IMR-90 (cell line): ENCODE measurements around the gene EEF1G. TPM values are rescaled to one million over a fixed set of nuclear protein-coding genes. Genes with fewer than 3 reads are reported as not detected.

Experiments
- ATAC-seq: fragments of 200-7000 bp; cut with Tn5 transposase; 2 replicates; pipeline ENCODE4 v1.9.1; 2020; ENCODE audit warnings: low read depth, mild to moderate bottlenecking, moderate library complexity
- BruUV-seq: library from RNA; stranded (reverse); fragments of 400-500 nt; replicated peaks from 2 replicates; lab custom pipeline; 2021; lab: Mats Ljungman, UMichigan
- CTCF ChIA-PET: fragments of 300-600 bp; formaldehyde crosslinking; extraction: SDS; loops from one replicate; lab custom pipeline; 2021; ENCODE audit warnings: antibody characterized with exemption; lab: Yijun Ruan, JAX
- POLR2A ChIA-PET: fragments of 300-600 bp; sonication (Branson Sonifier 250); formaldehyde crosslinking; loops from one replicate; lab custom pipeline; 2022; ENCODE audit warnings: antibody characterized with exemption; ENCODE audit not compliant: unreplicated experiment; lab: Charles Lee
- DNase-seq: peaks from one replicate; pipeline ENCODE4 v3.0.0; 2013
- H2AFZ ChIP-seq: replicated peaks from 2 replicates; pipeline ENCODE3; 2013; ENCODE audit warnings: low read length, mild to moderate bottlenecking; ENCODE audit not compliant: poor library complexity
- H2AK5ac ChIP-seq: 2 replicates; pipeline ENCODE4 v1.6.1; 2013; ENCODE audit warnings: low read depth, low read length, inconsistent platforms
- H2AK9ac ChIP-seq: replicated peaks from 2 replicates; pipeline ENCODE3; 2013; ENCODE audit warnings: mild to moderate bottlenecking, low read depth, low read length, moderate library complexity; ENCODE audit not compliant: poor library complexity
- H2BK120ac ChIP-seq: 2 replicates; pipeline ENCODE4 v1.6.1; 2013; ENCODE audit warnings: low read depth, low read length, inconsistent platforms
- H2BK15ac ChIP-seq: 3 replicates; pipeline ENCODE4 v1.6.1; 2013; ENCODE audit warnings: low read depth, low read length, inconsistent platforms
- H2BK20ac ChIP-seq: 2 replicates; pipeline ENCODE4 v1.6.1; 2013; ENCODE audit warnings: low read depth, mild to moderate bottlenecking, inconsistent platforms, low read length, moderate library complexity
- H2BK5ac ChIP-seq: 2 replicates; pipeline ENCODE4 v1.6.1; 2013; ENCODE audit warnings: mild to moderate bottlenecking, low read depth, low read length, inconsistent platforms; ENCODE audit not compliant: poor library complexity, severe bottlenecking
- H3K14ac ChIP-seq: replicated peaks from 2 replicates; pipeline ENCODE4 v1.6.1; 2013; ENCODE audit warnings: low read depth, low read length, inconsistent platforms
- H3K18ac ChIP-seq: 2 replicates; pipeline ENCODE4 v1.6.1; 2013; ENCODE audit warnings: low read depth, low read length, control low read depth
- H3K23ac ChIP-seq: 2 replicates; pipeline ENCODE4 v1.6.1; 2013; ENCODE audit warnings: low read depth, low read length, inconsistent platforms
- H3K27ac ChIP-seq: 2 replicates; pipeline ENCODE4 v1.5.1; 2013; ENCODE audit warnings: mild to moderate bottlenecking, control low read depth, low read length; ENCODE audit not compliant: insufficient read depth
- H3K27me3 ChIP-seq: 2 replicates; pipeline ENCODE4 v1.6.1; 2013; ENCODE audit warnings: low read length; ENCODE audit not compliant: control insufficient read depth, insufficient read depth
- H3K36me3 ChIP-seq: 2 replicates; pipeline ENCODE4 v1.6.1; 2013; ENCODE audit warnings: low read length, mixed read lengths; ENCODE audit not compliant: control insufficient read depth, insufficient read depth
- H3K4ac ChIP-seq: 2 replicates; pipeline ENCODE4 v1.6.1; 2013; ENCODE audit warnings: low read depth, low read length, inconsistent platforms
- H3K4me1 ChIP-seq: 2 replicates; pipeline ENCODE4 v1.6.1; 2013; ENCODE audit warnings: low read length, mixed read lengths; ENCODE audit not compliant: control insufficient read depth, insufficient read depth
- H3K4me2 ChIP-seq: 2 replicates; pipeline ENCODE4 v1.6.1; 2013; ENCODE audit warnings: low read depth, mild to moderate bottlenecking, control low read depth, low read length, moderate library complexity
- H3K4me3 ChIP-seq: 2 replicates; pipeline ENCODE4 v1.5.1; 2013; ENCODE audit warnings: low read depth, mild to moderate bottlenecking, control low read depth, low read length, moderate library complexity; ENCODE audit not compliant: insufficient read depth
- H3K56ac ChIP-seq: 2 replicates; pipeline ENCODE4 v1.6.1; 2013; ENCODE audit warnings: low read length, inconsistent platforms; ENCODE audit not compliant: insufficient read depth; ENCODE audit errors: extremely low read depth
- H3K79me1 ChIP-seq, 2 experiments: 2 replicates each; pipeline ENCODE4 v1.6.1; 2013; ENCODE audit warnings: low read length in 2 of 2, inconsistent platforms in 1 of 2, low read depth in 1 of 2
- H3K9ac ChIP-seq: 2 replicates; pipeline ENCODE4 v1.6.1; 2013; ENCODE audit warnings: low read depth, low read length, control low read depth
- H3K9me1 ChIP-seq: 2 replicates; pipeline ENCODE4 v1.6.1; 2013; ENCODE audit warnings: low read length, inconsistent platforms; ENCODE audit not compliant: insufficient read depth
- H3K9me3 ChIP-seq: 2 replicates; pipeline ENCODE4 v1.6.1; 2013; ENCODE audit warnings: low read length; ENCODE audit not compliant: control insufficient read depth, insufficient read depth
- H4K20me1 ChIP-seq: 2 replicates; pipeline ENCODE4 v1.6.1; 2013; ENCODE audit warnings: low read length, inconsistent platforms; ENCODE audit not compliant: insufficient read depth
- H4K5ac ChIP-seq: 2 replicates; pipeline ENCODE4 v1.6.1; 2013; ENCODE audit warnings: mild to moderate bottlenecking, low read depth, low read length, control low read depth
- H4K8ac ChIP-seq, 2 experiments: 2 replicates each; pipeline ENCODE4 v1.6.1; 2013; ENCODE audit warnings: low read depth in 2 of 2, low read length in 2 of 2, control low read depth in 1 of 2, inconsistent platforms in 1 of 2
- H4K91ac ChIP-seq: 2 replicates; pipeline ENCODE4 v1.6.1; 2013; ENCODE audit warnings: low read depth, low read length, inconsistent platforms; ENCODE audit not compliant: insufficient read depth
- BHLHE40 ChIP-seq: fragments of 150-350 bp; IDR thresholded peaks from 2 replicates; pipeline ENCODE4 v1.6.1; 2016; ENCODE audit warnings: mild to moderate bottlenecking, low read depth, low read length
- CEBPB ChIP-seq: IDR thresholded peaks from 2 replicates; pipeline ENCODE4 v1.6.1; 2012; ENCODE audit warnings: low read depth, low read length, improper control_type of control experiment
- CHD1 ChIP-seq: IDR thresholded peaks from 2 replicates; pipeline ENCODE4 v1.6.1; 2012; ENCODE audit warnings: low read depth, low read length, improper control_type of control experiment
- CTCF ChIP-seq: conservative IDR thresholded peaks from 2 replicates; pipeline ENCODE4 v1.5.1; 2012; ENCODE audit warnings: mild to moderate bottlenecking, low read depth, low read length, improper control_type of control experiment
- ELK1 ChIP-seq: fragments of 150-350 bp; IDR thresholded peaks from 2 replicates; pipeline ENCODE4 v1.6.1; 2016; ENCODE audit warnings: low read depth, mild to moderate bottlenecking, low read length, moderate library complexity, borderline replicate concordance
- FOS ChIP-seq: fragments of 150-350 bp; IDR thresholded peaks from 2 replicates; pipeline ENCODE4 v1.6.1; 2016; ENCODE audit warnings: low read depth, low read length
- MAFK ChIP-seq: IDR thresholded peaks from 2 replicates; pipeline ENCODE4 v1.6.1; 2012; ENCODE audit warnings: low read depth, low read length, improper control_type of control experiment
- MAZ ChIP-seq: IDR thresholded peaks from 2 replicates; pipeline ENCODE4 v1.6.1; 2012; ENCODE audit warnings: low read depth, mild to moderate bottlenecking, low read length, improper control_type of control experiment, moderate library complexity, borderline replicate concordance
- MXI1 ChIP-seq: IDR thresholded peaks from 2 replicates; pipeline ENCODE4 v1.6.1; 2012; ENCODE audit warnings: low read depth, mild to moderate bottlenecking, low read length, moderate library complexity, borderline replicate concordance
- NFE2L2 ChIP-seq: fragments of 150-350 bp; IDR thresholded peaks from 2 replicates; pipeline ENCODE4 v1.6.1; 2016; ENCODE audit warnings: low read depth, mild to moderate bottlenecking, low read length
- POLR2A ChIP-seq: IDR thresholded peaks from 2 replicates; pipeline ENCODE4 v1.6.1; 2012; ENCODE audit warnings: mild to moderate bottlenecking, low read depth, low read length
- RAD21 ChIP-seq: IDR thresholded peaks from 2 replicates; pipeline ENCODE4 v1.6.1; 2012; ENCODE audit warnings: low read length, improper control_type of control experiment
- RCOR1 ChIP-seq: IDR thresholded peaks from 2 replicates; pipeline ENCODE4 v1.6.1; 2012; ENCODE audit warnings: mild to moderate bottlenecking, low read length, improper control_type of control experiment; ENCODE audit not compliant: insufficient replicate concordance
- RFX5 ChIP-seq: IDR thresholded peaks from 2 replicates; pipeline ENCODE4 v1.8.0; 2012; ENCODE audit warnings: low read depth, mild to moderate bottlenecking, low read length, moderate library complexity
- SMC3 ChIP-seq: fragments of 150-350 bp; IDR thresholded peaks from 2 replicates; pipeline ENCODE4 v1.6.1; 2016; ENCODE audit warnings: low read depth, mild to moderate bottlenecking, antibody characterized with exemption, low read length, moderate library complexity
- USF2 ChIP-seq: fragments of 150-350 bp; IDR thresholded peaks from 2 replicates; pipeline ENCODE4 v1.6.1; 2017; ENCODE audit warnings: mild to moderate bottlenecking, antibody characterized with exemption, low read length, low read depth
- WGBS, 2 experiments: methylation state at CpG; one replicate each; pipeline versions ENCODE4 v1.1.5 to v1.1.7; 2013; ENCODE audit warnings: missing lambda C conversion rate in 2 of 2; ENCODE audit not compliant: insufficient read length in 1 of 2; ENCODE audit errors: extremely low coverage in 2 of 2; 5-methylcytosine and 5-hydroxymethylcytosine counted together
- dilution Hi-C: fragments of 300-500 bp; cut with HindIII; formaldehyde crosslinking; loops from one replicate; pipeline ENCODE4 v1.14.3; 2018; ENCODE audit warnings: low sequenced_read_pairs; ENCODE audit not compliant: unreplicated experiment
- in situ Hi-C: fragments of 300-500 bp; cut with MboI; formaldehyde crosslinking; loops from 3 replicates; pipeline ENCODE4 v1.14.3; 2019; ENCODE audit warnings: low sequenced_read_pairs, inconsistent platforms, mixed read lengths
- intact Hi-C: fragments of 100-400 bp; cut with micrococcal nuclease; formaldehyde crosslinking; loops from 2 replicates; pipeline ENCODE4 v1.10.0; 2022
- polyA plus RNA-seq, 3 experiments: library from polyadenylated mRNA; depleted of rRNA; stranded (reverse); fragments of >200 nt; gene quantifications; 2 replicates each; pipeline ENCODE4 v1.2.3, GENCODE V29; 2012; ENCODE audit warnings: low replicate concordance in 1 of 3
- total RNA-seq: library from RNA; depleted of rRNA; stranded (reverse); fragments of >200 nt; gene quantifications from 2 replicates; pipeline ENCODE4 v1.2.3, GENCODE V29; 2012

EEF1G gene
- total and polyA plus RNA-seq, 2 of the 4 experiments (the other 2 are of a cell fraction): 1,684 to 1,857 TPM

- H3K18ac ChIP-seq: no peak overlapping the region
- no peak overlapping the region for H2AK5ac ChIP-seq
- H3K4me3 ChIP-seq: no peak overlapping the region
- no TSS peak for BruUV-seq
- no peak overlapping the region for H3K14ac ChIP-seq
- no peaks in the 10 kb centered on the region for H3K9me3 ChIP-seq
- H3K9ac ChIP-seq: no peak overlapping the region
- H3K23ac ChIP-seq: no peak overlapping the region
- no peak overlapping the region for H2BK120ac ChIP-seq
- ChIA-PET POLR2A (no interaction called here), CTCF (interaction anchor here (0.6 to 1.2 kb wide), 2 partner anchors 26 to 92 kb away, joined by 3 read pairs; no protein-coding TSS in a partner anchor)
- no peak overlapping the region for H4K8ac ChIP-seq
- H3K56ac ChIP-seq: no peak overlapping the region
- H4K91ac ChIP-seq: no peak overlapping the region
- no peak overlapping the region for H2BK20ac ChIP-seq
- no peak overlapping the region for H3K4me2 ChIP-seq
- in situ Hi-C loops: no loop called here
- TF ChIP-seq MAFK (no peak), SMC3 (no peak), ELK1 (no peak), RCOR1 (no peak), POLR2A (no peak), USF2 (no peak), NFE2L2 (no peak), RAD21 (no peak), MAZ (no peak), CEBPB (no peak), CTCF (no peak), MXI1 (no peak), FOS (no peak), RFX5 (no peak), CHD1 (no peak), BHLHE40 (no peak)
- no peak overlapping the region for H2AK9ac ChIP-seq
- no peaks in the 10 kb centered on the region for H3K27me3 ChIP-seq
- no peak overlapping the region for H4K5ac ChIP-seq
- ATAC-seq: no peak
- intact Hi-C loops: no loop called here
- dilution Hi-C loops: no loop called here
- H4K20me1 ChIP-seq: peaks cover 92% of the 10 kb centered on the region
- peaks cover 31% of the 10 kb centered on the region for H3K9me1 ChIP-seq
- H3K79me1 ChIP-seq: peaks cover 50 to 91% of the 10 kb centered on the region in 2 experiments
- WGBS, 2 experiments: 95% methylated on average over 4 of the region's 14 CpGs; no CpG with 5 or more reads in 1 of the 2 experiments
- no peaks in the 10 kb centered on the region for H3K4me1 ChIP-seq
- no peak overlapping the region for H3K27ac ChIP-seq
- H2BK5ac ChIP-seq: no peak overlapping the region
- H3K36me3 ChIP-seq: peaks cover 68% of the 10 kb centered on the region
- H2BK15ac ChIP-seq: no peak overlapping the region
- H3K4ac ChIP-seq: no peak overlapping the region
- DNase-seq: no peak
- no peak overlapping the region for H2AFZ ChIP-seq
Observed at GRCh38 chr11:62516736-62517371, 56.8 kb downstream of the EEF1G start.
